ENCODE measurements around the gene ABCB10. TPM values are rescaled to one million over a fixed set of nuclear protein-coding genes. Genes with fewer than 3 reads are reported as not detected.

Gene ABCB10
- total RNA-seq, 2 experiments from 2014 or later, result 9.8 to 11.0 TPM

DNA sequence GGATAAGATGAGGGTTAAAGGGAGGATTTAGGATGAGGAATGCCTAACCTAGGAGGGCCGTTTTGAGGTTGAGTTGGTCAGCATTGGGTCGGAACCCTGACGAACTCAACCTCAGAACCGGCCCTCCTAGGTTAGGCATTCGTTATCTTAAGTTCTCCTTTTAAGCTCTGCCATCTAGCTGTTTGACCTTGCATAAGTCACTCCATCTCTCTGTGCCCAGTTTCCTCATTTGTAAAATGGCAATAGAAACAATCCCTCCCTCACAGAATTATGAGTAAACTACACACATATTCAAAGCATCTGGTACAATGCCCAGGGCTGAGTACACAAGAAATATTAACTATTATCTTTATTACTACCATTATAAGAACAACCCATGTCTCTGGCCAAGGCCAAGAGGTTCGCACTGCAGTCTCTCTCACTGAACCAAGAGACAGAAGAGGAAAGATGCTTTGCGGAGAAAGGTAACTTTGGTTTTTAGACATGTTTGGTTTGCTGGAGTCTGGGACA is 4.8 kb downstream of the ABCB10 start:
- CTCF ChIA-PET, result no interaction called here
- H3K4me1 ChIP-seq (ENCODE audit: insufficient read depth, low read length), result peaks cover 30% of the 10 kb centered on the region
- intact Hi-C loops (cut with DNase I, micrococcal nuclease), result no loop called here
- Mint-ChIP-seq H3K36me3 (ENCODE audit: low read depth) (peaks cover 29% of the 10 kb centered on the region), H3K4me1 (ENCODE audit: low read depth) (peaks cover 59% of the 10 kb centered on the region), H3K9me3 (no peaks in the 10 kb centered on the region), H3K4me3 (peak overlapping the region; percentile 22), H3K27ac (peak overlapping the region; percentile 36), H3K27me3 (no peaks in the 10 kb centered on the region)
- H3K27ac ChIP-seq (ENCODE audit: low read depth in 1 of 2, low read length in 2 of 2), result no peak overlapping the region
- TF ChIP-seq, protein P1, sequence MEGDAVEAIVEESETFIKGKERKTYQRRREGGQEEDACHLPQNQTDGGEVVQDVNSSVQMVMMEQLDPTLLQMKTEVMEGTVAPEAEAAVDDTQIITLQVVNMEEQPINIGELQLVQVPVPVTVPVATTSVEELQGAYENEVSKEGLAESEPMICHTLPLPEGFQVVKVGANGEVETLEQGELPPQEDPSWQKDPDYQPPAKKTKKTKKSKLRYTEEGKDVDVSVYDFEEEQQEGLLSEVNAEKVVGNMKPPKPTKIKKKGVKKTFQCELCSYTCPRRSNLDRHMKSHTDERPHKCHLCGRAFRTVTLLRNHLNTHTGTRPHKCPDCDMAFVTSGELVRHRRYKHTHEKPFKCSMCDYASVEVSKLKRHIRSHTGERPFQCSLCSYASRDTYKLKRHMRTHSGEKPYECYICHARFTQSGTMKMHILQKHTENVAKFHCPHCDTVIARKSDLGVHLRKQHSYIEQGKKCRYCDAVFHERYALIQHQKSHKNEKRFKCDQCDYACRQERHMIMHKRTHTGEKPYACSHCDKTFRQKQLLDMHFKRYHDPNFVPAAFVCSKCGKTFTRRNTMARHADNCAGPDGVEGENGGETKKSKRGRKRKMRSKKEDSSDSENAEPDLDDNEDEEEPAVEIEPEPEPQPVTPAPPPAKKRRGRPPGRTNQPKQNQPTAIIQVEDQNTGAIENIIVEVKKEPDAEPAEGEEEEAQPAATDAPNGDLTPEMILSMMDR (IDR thresholded peaks at IDR 0.05), result no peak
- no peak overlapping the region for H3K4me3 ChIP-seq (ENCODE audit: low read length)
- DNase-seq, result no peak
- POLR2A ChIA-PET, result no interaction called here
- peaks cover 11% of the 10 kb centered on the region for H3K36me3 ChIP-seq (ENCODE audit: insufficient read depth, low read length)
- H3K9me3 ChIP-seq (ENCODE audit: control insufficient read depth in 1 of 2, insufficient read depth in 1 of 2, low read length in 2 of 2), result no peaks in the 10 kb centered on the region
- H3K27me3 ChIP-seq (ENCODE audit: control insufficient read depth in 1 of 2, insufficient read depth in 2 of 2, low read length in 2 of 2), result no peaks in the 10 kb centered on the region
- no peak for ATAC-seq (ENCODE audit: poor library complexity)

DNA sequence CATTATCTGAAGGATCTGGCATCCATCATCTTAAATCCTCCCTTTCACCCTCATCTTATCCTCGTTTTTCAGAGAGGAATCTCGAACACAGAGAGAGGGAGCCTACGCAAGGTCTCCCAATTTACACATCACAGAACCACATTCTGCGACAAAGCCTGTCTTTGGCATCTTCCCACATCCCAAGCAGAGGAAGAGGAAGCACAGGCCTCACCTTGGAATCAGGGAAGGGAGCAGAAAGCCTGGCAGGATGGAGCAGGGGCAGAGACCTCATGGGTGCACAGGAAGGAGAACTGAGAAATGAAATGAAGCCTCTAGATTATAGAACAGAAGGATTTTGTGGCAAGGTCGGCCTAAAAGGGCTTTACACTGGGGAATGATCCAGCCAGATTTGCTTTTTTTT is 5.8 kb downstream of the ABCB10 start:
- Mint-ChIP-seq H3K4me1 (ENCODE audit: low read depth) (peaks cover 59% of the 10 kb centered on the region), H3K9me3 (no peaks in the 10 kb centered on the region), H3K36me3 (ENCODE audit: low read depth) (peaks cover 36% of the 10 kb centered on the region), H3K4me3 (no peak overlapping the region), H3K27me3 (no peaks in the 10 kb centered on the region), H3K27ac (peak overlapping the region; percentile 36)
- ChIA-PET CTCF (no interaction called here), POLR2A (no interaction called here)
- H3K27me3 ChIP-seq (ENCODE audit: control insufficient read depth in 1 of 2, insufficient read depth in 2 of 2, low read length in 2 of 2), result no peaks in the 10 kb centered on the region
- H3K9me3 ChIP-seq (ENCODE audit: control insufficient read depth in 1 of 2, insufficient read depth in 1 of 2, low read length in 2 of 2), result no peaks in the 10 kb centered on the region
- peaks cover 16% of the 10 kb centered on the region for H3K36me3 ChIP-seq (ENCODE audit: insufficient read depth, low read length)
- intact Hi-C loops (cut with DNase I, micrococcal nuclease), result no loop called here
- H3K4me3 ChIP-seq (ENCODE audit: low read length), result no peak overlapping the region
- DNase-seq, result no peak
- ATAC-seq (ENCODE audit: poor library complexity), result no peak
- H3K27ac ChIP-seq (ENCODE audit: low read depth in 1 of 2, low read length in 2 of 2), result no peak overlapping the region
- TF ChIP-seq, protein P1 (IDR thresholded peaks at IDR 0.05), result no peak
- H3K4me1 ChIP-seq (ENCODE audit: insufficient read depth, low read length), result peaks cover 28% of the 10 kb centered on the region

DNA sequence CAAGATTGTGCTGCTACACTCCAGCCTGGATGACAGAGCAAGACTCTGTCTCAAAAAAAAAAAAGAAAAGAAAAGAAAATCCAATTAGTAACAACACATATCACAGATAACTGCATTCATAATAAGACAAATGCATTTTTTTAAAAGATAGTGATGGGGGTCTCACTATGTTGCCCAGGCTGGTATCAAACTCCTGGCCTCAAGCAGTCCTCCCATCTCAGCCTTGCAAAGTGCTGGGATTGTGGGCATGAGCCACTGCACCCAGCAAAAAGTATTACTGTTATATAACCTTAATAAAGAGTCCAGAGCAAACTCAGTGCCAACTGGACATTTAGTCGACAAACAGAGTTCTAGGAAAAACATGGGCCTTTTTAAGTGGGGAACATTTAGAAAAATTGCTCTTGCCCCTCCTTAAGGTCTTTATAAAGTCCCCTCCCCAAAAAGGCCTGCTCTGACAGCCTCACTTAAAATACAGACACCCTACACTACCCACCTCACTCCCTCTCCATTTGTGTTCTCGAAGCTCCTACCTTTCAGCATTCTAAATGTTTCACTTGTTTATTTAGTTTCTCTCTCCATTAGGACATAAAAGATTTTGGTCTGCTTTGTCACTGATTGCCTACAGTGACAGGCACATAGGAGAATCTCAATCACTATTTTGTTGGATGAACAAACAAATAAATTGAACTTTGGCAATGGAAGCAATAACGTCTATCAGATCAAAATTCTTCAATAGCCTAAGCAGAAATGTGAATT is 7.5 kb downstream of the ABCB10 start:
- Histone ChIP-seq H3K27me3 (ENCODE audit: control insufficient read depth in 1 of 2, insufficient read depth in 2 of 2, low read length in 2 of 2) (no peaks in the 10 kb centered on the region), H3K4me3 (ENCODE audit: low read length) (no peak overlapping the region), H3K4me1 (ENCODE audit: insufficient read depth, low read length) (peaks cover 11% of the 10 kb centered on the region), H3K36me3 (ENCODE audit: insufficient read depth, low read length) (peaks cover 33% of the 10 kb centered on the region), H3K27ac (ENCODE audit: low read depth in 1 of 2, low read length in 2 of 2) (no peak overlapping the region), H3K9me3 (ENCODE audit: control insufficient read depth in 1 of 2, insufficient read depth in 1 of 2, low read length in 2 of 2) (no peaks in the 10 kb centered on the region)
- H3K36me3 Mint-ChIP-seq (ENCODE audit: low read depth), result peaks cover 42% of the 10 kb centered on the region
- ChIA-PET POLR2A (no interaction called here), CTCF (no interaction called here)
- peaks cover 42% of the 10 kb centered on the region for H3K4me1 Mint-ChIP-seq (ENCODE audit: low read depth)
- TF ChIP-seq, protein P1 (IDR thresholded peaks at IDR 0.05), result no peak
- no peaks in the 10 kb centered on the region for H3K27me3 Mint-ChIP-seq
- no peak for ATAC-seq (ENCODE audit: poor library complexity)
- H3K4me3 Mint-ChIP-seq, result no peak overlapping the region
- intact Hi-C loops (cut with DNase I, micrococcal nuclease), result no loop called here
- H3K9me3 Mint-ChIP-seq, result no peaks in the 10 kb centered on the region
- no peak overlapping the region for H3K27ac Mint-ChIP-seq
- DNase-seq, result no peak

Data from CD4-positive, alpha-beta T cell (primary cell).